ENCODE data around the gene CLCN4.

The CLCN4 gene

GRCh38 chrX:10235851-10236250 is 79.1 kb downstream of the CLCN4 start:
- DNase-seq (ENCODE audit: insufficient read length, low spot score) = no peak
- no peak for FAIRE-seq
- TF ChIP-seq CTCF (IDR thresholded peaks at IDR 0.05; ENCODE audit: insufficient read depth, missing control alignments) = no peak

- no peak for DNase-seq (ENCODE audit: insufficient read length, low spot score)
- no peak for FAIRE-seq
- no peak for TF ChIP-seq CTCF (IDR thresholded peaks at IDR 0.05; ENCODE audit: insufficient read depth, missing control alignments)
Observed at GRCh38 chrX:10237241-10237640, 80.5 kb downstream of the CLCN4 start.

GRCh38 chrX:10239611-10240064 is 82.9 kb downstream of the CLCN4 start:
- no peak for TF ChIP-seq CTCF (IDR thresholded peaks at IDR 0.05; ENCODE audit: insufficient read depth, missing control alignments)
- FAIRE-seq (no peak), DNase-seq (ENCODE audit: insufficient read length, low spot score) (no peak)

- FAIRE-seq = no peak
- TF ChIP-seq CTCF (IDR thresholded peaks at IDR 0.05; ENCODE audit: insufficient read depth, missing control alignments) = no peak
- DNase-seq (ENCODE audit: insufficient read length, low spot score) = no peak
Observed at GRCh38 chrX:10240918-10241317, 84.1 kb downstream of the CLCN4 start.

- DNase-seq (ENCODE audit: insufficient read length, low spot score) (no peak), FAIRE-seq (no peak)
- TF ChIP-seq CTCF (IDR thresholded peaks at IDR 0.05; ENCODE audit: insufficient read depth, missing control alignments) = no peak
Observed at GRCh38 chrX:10242026-10242425, 85.3 kb downstream of the CLCN4 start.

GRCh38 chrX:10243106-10243505 is 86.3 kb downstream of the CLCN4 start:
- no peak for DNase-seq (ENCODE audit: insufficient read length, low spot score)
- TF ChIP-seq CTCF (IDR thresholded peaks at IDR 0.05; ENCODE audit: insufficient read depth, missing control alignments) = no peak
- FAIRE-seq = no peak

- DNase-seq (ENCODE audit: insufficient read length, low spot score) (no peak), FAIRE-seq (no peak)
- TF ChIP-seq CTCF (IDR thresholded peaks at IDR 0.05; ENCODE audit: insufficient read depth, missing control alignments) = no peak
Observed at GRCh38 chrX:10244915-10245622, 88.3 kb downstream of the CLCN4 start.

All from D721Med (cell line).